NCI-H2081 treated with DMSO at 0.1 percent for 48 hours (cell line): Measurements from ENCODE around the gene TRABD.

Experiments used
- DNase-seq: peaks from one replicate; lab custom pipeline; 2025; lab: John Stamatoyannopoulos, UW

TRABD gene

GRCh38 chr22:50244420-50245213, 58.9 kb downstream of the TRABD start, which contains the start of gene TUBGCP6:
Gene TUBGCP6 (minus strand): TSS chr22:50245023. CDS start chr22:50244459, 564 bp downstream.
- DNase-seq, result peak; percentile 18

GRCh38 chr22:50245214-50246072, 59.7 kb downstream of the TRABD start:
- no peak for DNase-seq

GRCh38 chr22:50246242-50247175, 60.8 kb downstream of the TRABD start:
- DNase-seq, result no peak

GRCh38 chr22:50247748-50248147, 62.0 kb downstream of the TRABD start:
- DNase-seq, result no peak

- no peak for DNase-seq
Measured at GRCh38 chr22:50248196-50249081, 62.7 kb downstream of the TRABD start.
